NCI-H446 (cell line): ENCODE measurements around the gene STAP2.

Experiments used
- DNase-seq, 2 experiments: peaks; one replicate each; lab custom pipeline; 2025; lab: John Stamatoyannopoulos, UW

STAP2 gene

GRCh38 chr19:4370418-4371041, 31.9 kb upstream of the STAP2 start:
- no peak for DNase-seq

- DNase-seq, result peak in 1 of 2 experiments; percentile 37
Measured at GRCh38 chr19:4369888-4370260, 31.2 kb upstream of the STAP2 start.

- no peak for DNase-seq
Measured at GRCh38 chr19:4369109-4369887, 30.7 kb upstream of the STAP2 start.

- peak in 1 of 2 experiments; percentile 62 for DNase-seq
Measured at GRCh38 chr19:4368128-4368820, 29.6 kb upstream of the STAP2 start.

GRCh38 chr19:4367781-4368127, 29.1 kb upstream of the STAP2 start:
- DNase-seq, result no peak

- DNase-seq, result no peak
Measured at GRCh38 chr19:4367336-4367723, 28.7 kb upstream of the STAP2 start.

- no peak for DNase-seq
Measured at GRCh38 chr19:4366666-4367335, 28.2 kb upstream of the STAP2 start.

DNA sequence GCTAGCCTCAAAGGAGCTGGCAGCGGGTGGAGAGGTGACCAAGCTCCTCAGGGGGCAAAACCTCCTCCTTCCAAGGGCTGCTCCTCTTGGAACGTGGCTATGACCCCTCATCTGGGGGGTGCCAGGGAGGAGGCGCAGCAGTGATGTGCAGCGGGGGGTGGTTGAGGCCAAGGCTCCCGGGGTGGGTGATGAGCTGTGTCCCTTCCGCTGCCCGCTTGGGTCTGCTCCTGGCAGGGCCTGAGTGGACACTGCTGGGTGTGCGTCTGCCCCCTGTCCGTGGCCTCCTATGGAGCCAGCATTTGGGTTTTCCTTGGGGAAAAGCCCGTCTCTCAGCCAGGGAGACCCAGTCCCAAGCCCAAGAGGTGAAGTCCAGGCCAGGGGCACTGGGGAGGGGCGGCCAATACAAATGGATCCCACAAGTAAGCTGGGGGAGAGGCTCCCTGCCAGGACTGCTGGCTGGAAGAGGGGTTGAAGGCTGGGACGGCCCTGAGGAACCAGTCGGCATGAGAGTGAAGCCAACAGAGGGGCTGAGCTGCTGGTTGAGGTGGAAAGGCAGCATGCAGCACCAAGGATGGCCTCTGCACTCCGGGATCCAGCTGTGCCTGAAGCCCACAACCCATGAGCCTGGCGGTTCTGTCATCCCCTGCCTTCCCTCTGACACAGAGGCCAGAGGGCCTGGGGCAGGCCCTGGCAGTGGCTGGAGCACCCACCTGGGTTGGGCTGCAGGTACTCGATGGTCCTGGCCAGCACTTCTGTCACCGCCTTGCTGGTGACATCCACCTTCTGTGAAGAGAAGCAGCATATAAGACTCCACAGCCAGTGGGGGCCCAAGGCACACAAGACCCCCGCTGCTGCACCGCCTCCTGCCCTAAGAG, 27.4 kb upstream of the STAP2 start:
- DNase-seq, result no peak

DNA sequence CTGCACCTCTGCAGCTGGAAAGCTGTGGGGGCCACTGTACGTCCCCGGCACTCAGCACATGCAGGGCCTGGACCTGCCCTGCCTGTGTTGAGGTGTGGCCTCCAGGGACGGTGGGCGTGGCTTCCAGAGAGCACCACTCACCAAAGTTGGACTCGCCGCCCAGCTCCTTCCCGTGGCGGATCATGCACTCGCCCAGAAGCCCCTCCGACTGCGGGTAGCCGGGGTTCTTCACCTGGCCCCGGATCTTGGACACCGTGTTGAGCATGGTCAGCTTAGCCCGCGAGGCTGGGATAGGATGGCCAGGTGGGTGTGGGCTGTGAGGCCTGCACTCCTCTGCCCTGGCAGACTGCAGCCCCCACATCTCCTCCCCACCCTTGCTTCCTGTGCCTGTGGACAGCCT, 26.7 kb upstream of the STAP2 start:
- DNase-seq, result no peak

DNA sequence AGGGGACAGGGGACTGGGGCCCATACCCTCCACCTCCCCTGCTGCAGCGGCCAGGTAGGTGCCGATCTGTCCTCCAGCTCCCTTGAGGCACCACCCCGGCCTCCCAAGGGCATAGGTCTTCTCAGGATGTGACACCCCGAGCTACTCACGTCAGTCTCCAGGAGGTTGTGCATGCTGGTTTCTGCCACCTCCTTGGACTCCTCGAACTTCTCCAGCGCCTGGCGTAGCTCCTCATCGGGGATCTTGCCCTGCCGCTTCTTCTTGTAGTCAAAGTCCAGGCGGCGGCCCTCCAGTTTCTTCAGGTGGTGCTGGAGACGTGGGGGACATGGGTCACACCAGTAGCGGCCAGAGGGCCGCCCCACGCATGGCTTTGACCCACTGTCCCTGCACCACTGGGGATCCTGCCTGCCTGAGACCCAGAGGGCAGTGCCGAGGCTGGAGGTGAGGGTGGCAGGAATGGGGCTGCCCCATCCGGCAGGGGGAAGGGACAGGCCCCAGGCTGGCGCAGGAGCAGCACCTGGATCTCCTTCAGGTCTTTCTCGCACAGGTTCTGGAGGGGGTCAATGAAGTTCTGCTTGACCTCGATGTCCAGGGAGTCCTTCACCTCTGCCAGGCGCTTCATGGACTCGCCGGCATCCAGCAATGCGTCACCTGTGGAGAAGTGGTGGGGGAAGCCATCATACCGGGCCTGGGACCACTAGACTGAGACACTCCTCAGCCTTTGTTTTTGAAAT, 25.1 kb upstream of the STAP2 start:
- no peak for DNase-seq

DNA sequence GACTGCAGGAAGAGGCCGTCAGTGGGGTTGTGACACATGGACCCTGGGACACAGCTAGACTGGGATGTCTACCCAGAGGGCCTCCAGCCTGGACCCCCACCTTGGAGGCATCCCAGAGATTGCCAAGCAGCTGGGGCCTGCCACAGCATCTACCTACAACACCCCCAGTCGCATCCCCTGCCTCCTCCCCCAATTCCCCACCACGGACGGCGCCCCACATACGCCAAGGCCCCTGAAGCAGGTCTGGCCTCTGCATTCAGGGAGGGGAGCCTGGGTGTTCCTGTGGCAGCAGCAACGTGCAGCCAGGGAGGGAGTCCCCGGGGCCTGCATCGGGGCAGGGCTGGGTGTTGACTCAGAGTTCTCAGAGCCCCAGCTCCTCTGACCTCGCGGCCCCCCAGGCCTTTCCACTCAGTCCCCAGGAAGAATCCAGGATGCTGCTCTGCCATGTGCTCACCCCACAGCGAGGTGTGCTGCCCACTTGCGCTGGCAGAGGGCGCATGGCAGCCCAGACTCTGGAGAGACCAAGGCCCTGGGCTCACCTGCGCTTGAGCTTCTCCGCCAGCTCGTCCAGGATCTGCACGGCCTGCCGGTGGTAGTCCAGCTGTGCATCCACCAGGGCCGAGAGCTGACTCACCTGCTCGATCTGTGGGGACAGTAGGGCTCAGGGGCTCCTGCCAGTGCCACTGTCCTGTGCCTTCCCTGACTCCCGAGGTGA, 24.4 kb upstream of the STAP2 start:
- no peak for DNase-seq

- no peak for DNase-seq
Measured at GRCh38 chr19:4362101-4362828, 23.6 kb upstream of the STAP2 start.

DNA sequence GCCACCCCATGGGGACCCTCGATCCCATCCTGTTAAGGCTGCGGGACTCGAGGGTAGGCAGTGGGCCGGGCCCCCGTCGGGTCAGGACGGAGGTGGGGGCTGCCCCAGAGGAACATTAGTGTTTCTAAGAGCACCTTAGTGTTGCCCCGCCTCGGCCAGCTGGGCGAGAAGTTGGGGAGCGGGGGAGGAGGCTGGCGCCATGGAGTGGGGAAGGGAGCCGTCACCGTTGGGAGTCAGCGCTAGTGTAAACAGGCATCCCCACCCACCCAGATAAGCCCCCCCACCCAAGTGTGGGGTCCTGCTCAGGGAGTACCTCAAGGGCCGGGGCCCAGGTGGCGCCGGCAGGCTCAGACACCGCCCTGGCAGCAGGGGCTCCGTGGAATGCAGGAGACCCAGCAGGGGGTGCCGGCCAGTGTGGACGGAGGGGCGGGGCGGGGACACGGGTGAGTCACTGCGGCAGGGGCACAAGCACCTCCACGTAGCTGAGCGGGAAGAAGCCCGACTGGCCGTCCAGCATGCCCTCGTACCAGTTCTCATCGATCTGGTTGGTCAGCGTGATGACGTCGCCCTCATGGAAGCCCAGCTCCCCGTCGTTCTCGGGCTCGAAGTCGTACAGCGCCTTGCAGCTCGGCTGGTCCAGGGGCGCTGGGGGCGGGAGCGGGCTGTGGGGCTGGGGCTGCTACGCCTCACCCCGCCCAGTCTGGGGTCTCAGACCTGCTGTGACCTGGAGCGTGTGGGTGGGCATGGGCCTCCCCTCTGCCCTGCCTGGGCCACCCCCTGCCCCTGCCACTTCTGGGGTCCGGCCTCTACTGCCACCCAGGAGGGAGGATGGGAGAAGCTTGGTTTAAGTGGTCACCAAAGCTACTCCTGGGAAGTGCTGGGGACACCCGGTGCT, 22.8 kb upstream of the STAP2 start:
- DNase-seq, result no peak

GRCh38 chr19:4360641-4361151, 22.1 kb upstream of the STAP2 start:
- no peak for DNase-seq

GRCh38 chr19:4360081-4360569, 21.5 kb upstream of the STAP2 start:
- no peak for DNase-seq

GRCh38 chr19:4359627-4360000, 21.0 kb upstream of the STAP2 start:
- no peak for DNase-seq

DNA sequence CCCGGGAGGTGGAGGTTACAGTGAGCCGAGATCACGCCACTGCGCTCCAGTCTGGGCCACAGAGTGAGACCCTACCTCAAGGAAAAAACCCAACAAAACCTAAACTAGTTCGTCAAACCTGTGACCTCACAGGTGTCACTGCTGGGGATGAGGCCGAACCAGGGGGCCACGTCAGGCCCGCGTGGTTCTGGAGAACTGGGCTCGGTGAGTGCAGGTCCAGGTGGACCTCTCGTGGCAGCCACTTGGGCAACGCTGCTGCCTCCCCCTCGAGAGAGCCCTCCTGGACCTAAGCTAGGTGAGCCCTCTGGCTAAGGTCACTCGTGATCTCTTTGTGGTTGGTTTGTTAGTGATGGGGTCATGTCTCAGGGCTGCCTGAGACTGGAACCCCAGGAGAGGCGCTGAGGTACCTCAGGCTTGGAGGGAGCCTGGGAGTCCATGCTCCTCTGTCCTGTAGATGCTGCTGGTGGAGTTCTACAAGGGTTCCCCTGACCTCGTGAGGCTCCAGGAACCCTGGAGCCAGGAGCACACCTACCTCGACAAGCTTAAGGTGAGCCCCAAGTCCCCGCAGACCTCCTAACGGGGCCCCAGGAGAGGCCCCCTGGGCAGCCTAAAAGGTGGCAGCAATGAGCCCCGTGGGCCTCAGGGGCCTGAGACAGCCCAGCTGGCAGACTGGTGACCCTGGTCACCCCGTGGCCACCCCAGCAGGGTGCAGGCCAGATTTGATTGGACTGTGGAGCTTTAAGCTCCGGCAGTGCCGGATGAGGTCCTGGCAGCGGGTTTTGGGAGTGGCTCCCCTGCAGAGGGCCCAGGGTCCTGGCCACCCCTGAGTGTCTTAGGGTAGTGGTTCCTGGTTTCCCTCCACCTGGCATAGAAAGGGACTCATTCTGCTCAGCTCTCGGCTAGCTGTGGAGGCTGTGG, 20.3 kb upstream of the STAP2 start:
- DNase-seq, result no peak
